ENCODE measurements around the gene GNAS.

The GNAS gene

DNA sequence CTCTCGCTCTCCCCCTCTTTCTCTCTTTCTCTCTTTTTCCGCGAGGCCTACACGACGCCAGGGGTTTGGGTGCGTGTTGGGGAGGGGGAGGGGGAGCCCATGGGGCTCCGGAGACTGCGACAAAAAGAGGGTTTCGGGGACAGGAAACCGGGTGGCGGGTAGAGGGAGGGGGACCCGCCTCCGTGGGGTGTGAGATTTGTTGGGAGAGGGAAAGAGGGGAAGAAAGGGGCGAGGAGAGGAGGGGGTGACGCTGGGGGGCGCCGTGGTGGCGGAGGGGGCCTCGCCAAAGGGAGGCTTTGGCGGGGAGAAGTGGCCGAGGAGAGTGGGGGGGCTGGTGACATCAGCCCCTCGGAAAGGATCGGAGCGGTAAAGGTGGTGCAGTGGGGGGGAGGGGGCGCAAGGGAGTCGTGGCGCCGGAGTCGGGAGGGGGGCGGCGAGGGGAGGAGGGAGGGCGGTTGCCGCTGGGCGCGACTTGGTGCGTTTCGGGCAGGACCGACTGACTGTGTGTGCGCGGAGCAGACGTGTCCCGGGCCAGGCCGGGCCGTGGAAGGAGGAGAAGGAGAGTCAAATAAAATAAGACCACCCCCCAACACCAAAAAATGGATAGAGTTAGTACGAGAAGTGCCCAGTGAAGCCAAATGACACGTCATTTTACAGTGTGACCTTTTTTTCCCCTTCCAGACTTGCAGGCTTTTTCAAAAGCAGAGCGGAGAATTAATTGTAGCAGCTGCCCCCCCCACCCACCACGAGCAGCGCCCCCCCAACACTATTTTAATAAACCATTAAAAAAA lies 39.8 kb downstream of the GNAS start:
- Histone ChIP-seq H3K4me2 (peak overlapping the region; percentile 94), H3K9ac (peak overlapping the region; percentile 97), H3K4me1 (ENCODE audit: low read depth, poor library complexity, severe bottlenecking) (peaks cover 51% of the 10 kb centered on the region), H3K27me3 (ENCODE audit: insufficient read depth, low read depth) (no peaks in the 10 kb centered on the region), H3K27ac (peak overlapping the region; percentile 95), H3K36me3 (ENCODE audit: insufficient read depth) (peaks cover 3% of the 10 kb centered on the region; the same call in 1 of the 2 replicates), H4K20me1 (ENCODE audit: insufficient read depth) (peaks cover 43% of the 10 kb centered on the region), H2AFZ (ENCODE audit: low read depth) (no peak overlapping the region; the same call in 1 of the 2 replicates), H3K79me2 (ENCODE audit: insufficient read depth, low read depth) (peaks cover 54% of the 10 kb centered on the region), H3K4me3 (IDR thresholded peaks at IDR 0.05; ENCODE audit: insufficient read depth, low read depth, low read length) (no peak overlapping the region)
- TF ChIP-seq, protein P1, sequence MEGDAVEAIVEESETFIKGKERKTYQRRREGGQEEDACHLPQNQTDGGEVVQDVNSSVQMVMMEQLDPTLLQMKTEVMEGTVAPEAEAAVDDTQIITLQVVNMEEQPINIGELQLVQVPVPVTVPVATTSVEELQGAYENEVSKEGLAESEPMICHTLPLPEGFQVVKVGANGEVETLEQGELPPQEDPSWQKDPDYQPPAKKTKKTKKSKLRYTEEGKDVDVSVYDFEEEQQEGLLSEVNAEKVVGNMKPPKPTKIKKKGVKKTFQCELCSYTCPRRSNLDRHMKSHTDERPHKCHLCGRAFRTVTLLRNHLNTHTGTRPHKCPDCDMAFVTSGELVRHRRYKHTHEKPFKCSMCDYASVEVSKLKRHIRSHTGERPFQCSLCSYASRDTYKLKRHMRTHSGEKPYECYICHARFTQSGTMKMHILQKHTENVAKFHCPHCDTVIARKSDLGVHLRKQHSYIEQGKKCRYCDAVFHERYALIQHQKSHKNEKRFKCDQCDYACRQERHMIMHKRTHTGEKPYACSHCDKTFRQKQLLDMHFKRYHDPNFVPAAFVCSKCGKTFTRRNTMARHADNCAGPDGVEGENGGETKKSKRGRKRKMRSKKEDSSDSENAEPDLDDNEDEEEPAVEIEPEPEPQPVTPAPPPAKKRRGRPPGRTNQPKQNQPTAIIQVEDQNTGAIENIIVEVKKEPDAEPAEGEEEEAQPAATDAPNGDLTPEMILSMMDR (conservative IDR thresholded peaks at IDR 0.05; ENCODE audit: low read depth, low read length) = 0 out of 2 replicates have a peak, but pooled peaks have one; percentile 14

DNA sequence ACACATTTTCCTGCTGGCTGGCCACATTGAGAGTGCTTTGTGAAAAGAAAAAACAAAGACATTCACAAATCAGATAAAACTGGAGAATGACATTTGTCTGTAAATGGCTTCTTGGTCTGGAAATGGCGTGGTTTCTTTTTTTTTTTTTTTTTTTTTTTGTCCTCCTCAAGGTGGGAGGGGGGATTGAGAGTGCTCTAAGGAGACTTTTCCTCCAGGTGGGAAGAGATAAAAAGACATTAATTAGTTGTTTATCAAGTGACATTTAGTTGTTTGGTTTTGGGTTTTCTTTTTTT lies 40.4 kb downstream of the GNAS start:
- Histone ChIP-seq H3K36me3 (ENCODE audit: insufficient read depth) (peaks cover 3% of the 10 kb centered on the region; the same call in 1 of the 2 replicates), H3K4me3 (IDR thresholded peaks at IDR 0.05; ENCODE audit: insufficient read depth, low read depth, low read length) (no peak overlapping the region), H2AFZ (ENCODE audit: low read depth) (no peak overlapping the region), H3K4me2 (peak overlapping the region; percentile 94), H3K27me3 (ENCODE audit: insufficient read depth, low read depth) (no peaks in the 10 kb centered on the region), H3K9ac (peak overlapping the region; percentile 97), H4K20me1 (ENCODE audit: insufficient read depth) (peaks cover 45% of the 10 kb centered on the region), H3K27ac (peak overlapping the region; percentile 95), H3K4me1 (ENCODE audit: low read depth, poor library complexity, severe bottlenecking) (peaks cover 51% of the 10 kb centered on the region), H3K79me2 (ENCODE audit: insufficient read depth, low read depth) (peaks cover 59% of the 10 kb centered on the region)
- TF ChIP-seq, protein P1 (conservative IDR thresholded peaks at IDR 0.05; ENCODE audit: low read depth, low read length) = no peak

DNA sequence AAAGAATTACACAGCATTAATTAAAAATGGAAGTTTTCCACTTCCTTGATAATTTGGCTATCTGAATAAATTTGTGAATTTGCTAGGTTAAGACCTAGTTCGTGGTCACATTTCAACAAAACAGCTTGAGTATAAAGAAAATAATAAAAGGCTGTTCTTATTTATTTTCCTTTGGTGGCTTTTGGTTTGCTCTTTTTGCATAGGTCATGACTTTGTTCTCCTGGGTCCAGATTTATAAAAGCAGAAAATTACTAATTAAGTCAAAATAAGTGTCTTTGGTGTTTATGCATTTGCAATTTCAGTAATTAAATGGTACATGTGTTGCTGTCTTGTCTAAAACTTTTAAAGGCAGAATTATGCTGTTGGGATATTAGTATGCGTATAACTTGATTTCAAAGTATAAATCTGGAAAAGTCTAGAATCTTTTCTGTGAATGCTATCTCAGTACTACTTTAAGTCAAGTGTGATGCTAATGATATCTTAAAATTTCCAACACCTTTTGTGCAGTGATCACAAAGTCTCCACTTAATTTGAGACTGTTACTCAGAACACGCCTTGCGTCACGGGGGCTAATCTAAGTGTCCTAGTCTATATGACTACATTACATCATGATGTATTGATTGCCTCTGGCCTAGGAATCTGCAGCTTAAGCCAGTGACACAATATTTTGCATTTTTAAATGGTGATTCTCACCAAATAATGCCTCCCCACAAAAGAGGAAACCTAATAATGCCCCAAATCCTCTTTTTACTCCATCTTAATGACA lies 41.0 kb downstream of the GNAS start:
- TF ChIP-seq, protein P1 (conservative IDR thresholded peaks at IDR 0.05; ENCODE audit: low read depth, low read length) = no peak
- H3K4me1 ChIP-seq (ENCODE audit: low read depth, poor library complexity, severe bottlenecking) = peaks cover 50% of the 10 kb centered on the region
- H3K27ac ChIP-seq = peak overlapping the region; percentile 95
- peaks cover 45% of the 10 kb centered on the region for H4K20me1 ChIP-seq (ENCODE audit: insufficient read depth)
- peaks cover 66% of the 10 kb centered on the region for H3K79me2 ChIP-seq (ENCODE audit: insufficient read depth, low read depth)
- H3K4me2 ChIP-seq = peak overlapping the region; percentile 94
- H3K9ac ChIP-seq = peak overlapping the region; percentile 97
- no peak overlapping the region for H3K4me3 ChIP-seq (IDR thresholded peaks at IDR 0.05; ENCODE audit: insufficient read depth, low read depth, low read length)
- H3K27me3 ChIP-seq (ENCODE audit: insufficient read depth, low read depth) = no peaks in the 10 kb centered on the region
- no peak overlapping the region for H2AFZ ChIP-seq (ENCODE audit: low read depth)
- H3K36me3 ChIP-seq (ENCODE audit: insufficient read depth) = peaks cover 3% of the 10 kb centered on the region; the same call in 1 of the 2 replicates

DNA sequence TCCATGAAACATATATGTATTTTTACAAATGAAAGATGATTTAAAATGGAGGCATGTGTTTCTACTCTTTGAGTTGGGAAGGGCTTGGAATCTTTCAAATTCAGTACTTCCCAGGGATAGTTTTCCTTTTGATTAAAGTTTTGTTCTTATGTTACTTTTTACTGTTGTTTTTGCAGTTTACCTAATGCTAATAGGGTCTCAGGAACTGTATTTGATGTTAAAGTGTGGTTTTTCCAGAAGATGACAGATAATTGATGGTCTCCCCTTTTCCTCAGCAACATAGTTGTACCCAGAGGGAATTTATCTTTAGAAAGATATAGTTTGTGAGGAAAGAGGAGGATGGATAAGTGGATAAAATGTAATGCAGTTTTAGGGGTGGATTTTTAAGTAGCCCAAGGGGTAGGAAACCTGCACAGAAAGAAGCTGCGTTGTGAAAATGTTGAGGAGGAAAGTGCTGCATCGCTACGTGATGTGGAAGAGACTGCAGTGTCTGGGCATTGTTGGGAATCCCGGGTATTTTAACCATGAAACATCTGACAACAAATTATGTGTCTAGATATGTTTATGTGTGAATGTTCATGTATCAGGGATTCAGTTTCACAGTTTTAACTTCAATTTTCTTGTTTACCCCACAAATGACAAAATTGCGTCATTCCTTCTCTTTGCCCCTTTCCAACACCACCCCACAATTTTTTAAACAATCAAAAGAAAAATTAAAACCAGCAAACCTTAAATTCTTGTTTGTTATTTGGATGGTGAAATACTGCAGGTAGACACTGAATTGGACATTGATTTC lies 42.3 kb downstream of the GNAS start:
- TF ChIP-seq, protein P1 (conservative IDR thresholded peaks at IDR 0.05; ENCODE audit: low read depth, low read length) = no peak
- H3K36me3 ChIP-seq (ENCODE audit: insufficient read depth) = peaks cover 8% of the 10 kb centered on the region; the same call in 1 of the 2 replicates
- H3K4me3 ChIP-seq (IDR thresholded peaks at IDR 0.05; ENCODE audit: insufficient read depth, low read depth, low read length) = no peak overlapping the region
- H2AFZ ChIP-seq (ENCODE audit: low read depth) = no peak overlapping the region
- peaks cover 59% of the 10 kb centered on the region for H3K4me1 ChIP-seq (ENCODE audit: low read depth, poor library complexity, severe bottlenecking)
- H4K20me1 ChIP-seq (ENCODE audit: insufficient read depth) = peaks cover 45% of the 10 kb centered on the region
- peaks cover 79% of the 10 kb centered on the region for H3K79me2 ChIP-seq (ENCODE audit: insufficient read depth, low read depth)
- H3K27ac ChIP-seq = peak overlapping the region; percentile 8; the same call in 1 of the 2 replicates
- peak overlapping the region; percentile 97; the same call in 1 of the 2 replicates for H3K9ac ChIP-seq
- no peaks in the 10 kb centered on the region for H3K27me3 ChIP-seq (ENCODE audit: insufficient read depth, low read depth)
- H3K4me2 ChIP-seq = peak overlapping the region; percentile 94

All from KMS-11 (cell line).